ENCODE results near the gene SLC6A17. TPM values are rescaled to one million over a fixed set of nuclear protein-coding genes. Genes with fewer than 3 reads are reported as not detected.

SLC6A17 gene
- total RNA-seq, 1 donor = 0.90 TPM

- no peak for TF ChIP-seq CTCF (IDR thresholded peaks at IDR 0.05; ENCODE audit: insufficient read depth, low read length)
- H3K4me3 ChIP-seq (ENCODE audit: low read depth, low read length) = no peak overlapping the region
- DNase-seq (ENCODE audit: low read depth) = no peak
Measured at GRCh38 chr1:110177775-110178174, 27.5 kb downstream of the SLC6A17 start.

GRCh38 chr1:110183642-110184167 lies 33.4 kb downstream of the SLC6A17 start:
- H3K4me3 ChIP-seq (ENCODE audit: low read depth, low read length) = no peak overlapping the region
- DNase-seq (ENCODE audit: low read depth) = no peak
- TF ChIP-seq CTCF (IDR thresholded peaks at IDR 0.05; ENCODE audit: insufficient read depth, low read length) = no peak

- no peak for DNase-seq (ENCODE audit: low read depth)
- H3K4me3 ChIP-seq (ENCODE audit: low read depth, low read length) = no peak overlapping the region
- TF ChIP-seq CTCF (IDR thresholded peaks at IDR 0.05; ENCODE audit: insufficient read depth, low read length) = no peak
Measured at GRCh38 chr1:110184446-110184845, 34.2 kb downstream of the SLC6A17 start.

- no peak for TF ChIP-seq CTCF (IDR thresholded peaks at IDR 0.05; ENCODE audit: insufficient read depth, low read length)
- no peak for DNase-seq (ENCODE audit: low read depth)
- no peak overlapping the region for H3K4me3 ChIP-seq (ENCODE audit: low read depth, low read length)
Measured at GRCh38 chr1:110185181-110185580, 34.9 kb downstream of the SLC6A17 start.

GRCh38 chr1:110186558-110186957 lies 36.3 kb downstream of the SLC6A17 start:
- no peak overlapping the region for H3K4me3 ChIP-seq (ENCODE audit: low read depth, low read length)
- DNase-seq (ENCODE audit: low read depth) = no peak
- TF ChIP-seq CTCF (IDR thresholded peaks at IDR 0.05; ENCODE audit: insufficient read depth, low read length) = no peak

- H3K4me3 ChIP-seq (ENCODE audit: low read depth, low read length) = no peak overlapping the region
- TF ChIP-seq CTCF (IDR thresholded peaks at IDR 0.05; ENCODE audit: insufficient read depth, low read length) = no peak
- DNase-seq (ENCODE audit: low read depth) = peak; percentile 68
Measured at GRCh38 chr1:110187139-110187890, 37.0 kb downstream of the SLC6A17 start.
